Duodenal mucosa (tissue), 2 donors: ENCODE results near the gene TBC1D25.
A peak's percentile ranks its signal among the peaks of the same experiment; 100 is the strongest.

ENCODE experiments used
- H3K27ac ChIP-seq: one replicate; pipeline ENCODE4 v1.7.0; 2013; ENCODE audit warnings: low read depth, low read length
- H3K27me3 ChIP-seq, 2 donors: one replicate each; pipeline ENCODE4 v1.7.0; 2013; ENCODE audit warnings: low read length in 2 of 2, control low read depth in 1 of 2; ENCODE audit not compliant: insufficient read depth in 2 of 2, control insufficient read depth in 1 of 2
- H3K36me3 ChIP-seq, 2 donors: one replicate each; pipeline ENCODE4 v1.7.0; 2013; ENCODE audit warnings: low read length in 2 of 2, control low read depth in 1 of 2; ENCODE audit not compliant: insufficient read depth in 2 of 2, control insufficient read depth in 1 of 2
- H3K4me1 ChIP-seq, 2 donors: one replicate each; pipeline ENCODE4 v1.7.0; 2013; ENCODE audit warnings: low read length in 2 of 2, control low read depth in 1 of 2; ENCODE audit not compliant: insufficient read depth in 2 of 2, control insufficient read depth in 1 of 2
- H3K4me3 ChIP-seq, 2 donors: one replicate each; pipeline ENCODE4 v1.7.0; 2013; ENCODE audit warnings: low read length in 2 of 2, low read depth in 1 of 2
- H3K9ac ChIP-seq, 2 donors: one replicate each; pipeline ENCODE4 v1.7.0; 2013; ENCODE audit warnings: low read length in 2 of 2, low read depth in 1 of 2
- H3K9me3 ChIP-seq, 2 donors: one replicate each; pipeline ENCODE4 v1.7.0; 2013; ENCODE audit warnings: low read length in 2 of 2, control low read depth in 1 of 2; ENCODE audit not compliant: control insufficient read depth in 1 of 2

The TBC1D25 gene

GRCh38 chrX:48578661-48579128 is 39.2 kb downstream of the TBC1D25 start:
- Histone ChIP-seq H3K27me3 (no peaks in the 10 kb centered on the region), H3K27ac (no peak overlapping the region), H3K4me1 (peaks cover 11 to 12% of the 10 kb centered on the region in 2 donors)

DNA sequence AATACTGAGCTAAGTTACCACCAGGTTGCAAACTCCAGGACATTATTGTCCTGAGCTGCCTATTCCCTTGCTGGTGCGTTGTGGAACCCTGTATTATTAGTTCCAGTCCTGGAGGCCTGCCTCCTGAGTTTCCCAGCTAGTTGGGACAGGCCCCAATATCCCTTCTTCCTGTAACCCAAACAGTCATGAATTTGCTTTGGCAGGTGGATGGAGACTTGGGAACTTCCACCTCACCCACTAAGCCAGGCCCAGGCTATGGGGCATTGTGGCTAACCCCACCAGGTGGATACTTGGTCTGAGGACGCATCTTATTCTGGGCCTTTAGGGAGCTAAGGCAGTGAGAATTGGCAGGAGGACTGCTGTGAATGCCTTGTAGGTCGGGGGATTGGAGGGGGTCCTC is 39.7 kb downstream of the TBC1D25 start:
- Histone ChIP-seq H3K4me1 (peaks cover 11 to 12% of the 10 kb centered on the region in 2 donors), H3K27ac (no peak overlapping the region), H3K36me3 (peaks cover 28 to 49% of the 10 kb centered on the region in 2 donors), H3K9me3 (no peaks in the 10 kb centered on the region), H3K9ac (no peak overlapping the region), H3K4me3 (no peak overlapping the region), H3K27me3 (no peaks in the 10 kb centered on the region)

More at GRCh38 chrX:48578661-48579128, 39.2 kb downstream of the TBC1D25 start:
- no peaks in the 10 kb centered on the region for H3K9me3 ChIP-seq
- H3K4me3 ChIP-seq = no peak overlapping the region
- peaks cover 28 to 49% of the 10 kb centered on the region in 2 donors for H3K36me3 ChIP-seq
- no peak overlapping the region for H3K9ac ChIP-seq

GRCh38 chrX:48580662-48581061 is 41.1 kb downstream of the TBC1D25 start:
- Histone ChIP-seq H3K4me1 (peaks cover 7 to 8% of the 10 kb centered on the region in 2 donors), H3K36me3 (peaks cover 21 to 41% of the 10 kb centered on the region in 2 donors), H3K9ac (no peak overlapping the region), H3K9me3 (no peaks in the 10 kb centered on the region), H3K27me3 (no peaks in the 10 kb centered on the region), H3K4me3 (no peak overlapping the region), H3K27ac (no peak overlapping the region)

DNA sequence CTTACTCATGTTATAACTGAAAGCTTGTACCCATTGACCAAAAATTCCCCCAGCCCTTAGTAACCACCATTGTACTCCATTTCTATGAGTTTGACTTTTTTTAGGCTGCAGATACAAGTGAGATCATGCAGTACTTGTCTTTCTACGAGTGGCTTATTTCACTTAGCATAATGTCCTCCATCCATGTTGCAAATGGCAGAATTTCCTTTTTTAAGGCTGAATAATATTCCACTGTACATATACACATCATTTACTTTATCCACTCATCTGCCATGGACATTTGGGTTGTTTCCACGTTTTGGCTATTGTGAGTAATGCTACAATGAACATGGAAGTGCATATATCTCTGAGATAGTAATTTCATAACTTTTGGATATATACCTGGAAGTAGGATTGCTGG is 45.2 kb downstream of the TBC1D25 start:
- Histone ChIP-seq H3K4me1 (no peaks in the 10 kb centered on the region), H3K36me3 (peaks cover 0 to 5% of the 10 kb centered on the region in 2 donors), H3K27me3 (no peaks in the 10 kb centered on the region), H3K9ac (no peak overlapping the region), H3K27ac (no peak overlapping the region), H3K4me3 (no peak overlapping the region), H3K9me3 (no peaks in the 10 kb centered on the region)

DNA sequence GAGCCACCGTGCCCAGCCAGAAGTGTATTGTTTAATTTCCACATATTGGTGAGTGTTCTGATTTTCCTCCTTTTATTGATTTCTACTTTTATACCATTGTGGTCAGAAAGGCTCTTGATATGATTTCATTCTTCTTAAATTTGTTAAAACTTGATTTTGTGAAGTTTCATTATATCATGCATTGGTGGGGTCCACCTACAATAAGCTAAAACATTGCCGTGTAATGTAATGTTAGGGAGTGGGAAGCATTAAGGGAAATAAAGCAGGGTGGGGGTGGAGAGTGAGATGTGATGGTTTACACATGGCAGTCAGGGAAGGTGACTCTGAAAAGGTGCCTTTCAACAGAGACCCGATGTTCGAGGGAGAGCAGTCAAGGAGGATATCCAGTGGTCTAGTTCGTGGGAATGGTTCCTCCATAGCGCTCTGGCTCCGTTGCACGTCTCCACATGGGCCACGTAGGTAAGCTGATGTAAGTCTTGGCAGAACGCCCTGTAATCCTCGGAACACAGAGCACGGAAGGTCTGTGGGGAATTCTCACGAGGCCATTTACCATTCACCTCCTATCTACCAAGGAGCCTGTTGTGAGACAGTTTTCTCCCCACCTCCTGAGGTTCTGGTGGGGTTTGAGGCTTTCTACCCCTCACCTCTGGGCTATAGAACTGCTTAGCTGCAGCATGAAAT is 50.1 kb downstream of the TBC1D25 start:
- no peaks in the 10 kb centered on the region for H3K27me3 ChIP-seq
- peak overlapping the region in 1 of 2 donors; percentile 33 for H3K9ac ChIP-seq
- H3K27ac ChIP-seq = no peak overlapping the region
- peak overlapping the region in 1 of 2 donors; percentile 29 for H3K4me3 ChIP-seq
- no peaks in the 10 kb centered on the region for H3K36me3 ChIP-seq
- peaks cover 0 to 2% of the 10 kb centered on the region in 2 donors for H3K4me1 ChIP-seq
- H3K9me3 ChIP-seq = no peaks in the 10 kb centered on the region

- Histone ChIP-seq H3K9ac (peak overlapping the region in 1 of 2 donors; percentile 33), H3K9me3 (no peaks in the 10 kb centered on the region), H3K27me3 (no peaks in the 10 kb centered on the region), H3K4me3 (no peak overlapping the region), H3K36me3 (no peaks in the 10 kb centered on the region), H3K4me1 (peaks cover 0 to 2% of the 10 kb centered on the region in 2 donors), H3K27ac (no peak overlapping the region)
These were observed 50.9 kb downstream of the TBC1D25 start for GRCh38 chrX:48590203-48591103.

DNA sequence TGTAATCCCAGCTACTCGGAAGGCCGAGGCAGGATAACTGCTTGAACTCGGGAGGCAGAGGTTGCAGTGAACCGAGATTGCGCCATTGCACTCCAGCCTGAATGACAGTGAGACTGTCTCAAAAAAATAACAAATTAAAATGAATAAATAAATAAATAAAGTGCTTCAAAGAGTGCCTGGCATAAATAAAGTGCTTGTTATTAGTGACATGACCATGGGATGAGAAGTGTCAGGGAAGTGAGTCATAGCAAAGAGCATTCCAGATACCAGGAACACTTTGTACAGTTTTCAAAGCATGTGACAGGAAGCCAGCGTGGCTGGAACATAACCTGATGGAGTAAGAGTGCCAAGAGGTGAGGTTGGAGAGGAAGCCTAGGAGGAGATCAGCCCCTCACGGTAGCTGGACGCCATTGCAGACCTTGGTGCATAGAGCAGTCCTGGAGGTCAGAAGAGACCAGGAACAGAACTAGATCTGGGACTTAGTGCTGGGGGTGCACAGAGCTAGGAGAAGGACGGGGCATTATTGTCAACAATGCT is 51.8 kb downstream of the TBC1D25 start:
- Histone ChIP-seq H3K4me3 (no peak overlapping the region), H3K27me3 (no peaks in the 10 kb centered on the region), H3K9me3 (no peaks in the 10 kb centered on the region), H3K9ac (no peak overlapping the region), H3K36me3 (no peaks in the 10 kb centered on the region), H3K4me1 (peaks cover 0 to 2% of the 10 kb centered on the region in 2 donors), H3K27ac (no peak overlapping the region)

DNA sequence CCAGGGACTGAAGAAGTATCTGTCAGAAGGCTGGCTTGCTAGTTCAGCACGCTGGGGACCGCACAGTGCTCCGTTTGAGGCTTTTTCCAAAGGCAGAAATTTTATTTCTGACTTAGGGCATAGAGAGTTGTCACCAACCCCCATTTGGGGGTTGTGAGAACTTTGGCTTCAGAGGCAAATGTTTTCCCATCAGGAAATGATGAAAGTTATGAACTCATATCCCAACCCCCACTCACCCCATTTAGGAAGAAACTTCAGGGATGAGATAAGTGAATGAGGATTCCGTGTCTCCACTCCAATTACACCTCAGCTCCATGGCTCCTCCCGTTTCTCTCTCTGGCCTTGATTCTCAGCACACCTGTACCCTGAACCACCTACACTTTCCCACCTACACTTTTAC is 53.5 kb downstream of the TBC1D25 start:
- H3K9ac ChIP-seq = no peak overlapping the region
- H3K4me1 ChIP-seq = peaks cover 0 to 2% of the 10 kb centered on the region in 2 donors
- no peaks in the 10 kb centered on the region for H3K36me3 ChIP-seq
- H3K27me3 ChIP-seq = no peaks in the 10 kb centered on the region
- H3K4me3 ChIP-seq = no peak overlapping the region
- no peak overlapping the region for H3K27ac ChIP-seq
- H3K9me3 ChIP-seq = no peaks in the 10 kb centered on the region

DNA sequence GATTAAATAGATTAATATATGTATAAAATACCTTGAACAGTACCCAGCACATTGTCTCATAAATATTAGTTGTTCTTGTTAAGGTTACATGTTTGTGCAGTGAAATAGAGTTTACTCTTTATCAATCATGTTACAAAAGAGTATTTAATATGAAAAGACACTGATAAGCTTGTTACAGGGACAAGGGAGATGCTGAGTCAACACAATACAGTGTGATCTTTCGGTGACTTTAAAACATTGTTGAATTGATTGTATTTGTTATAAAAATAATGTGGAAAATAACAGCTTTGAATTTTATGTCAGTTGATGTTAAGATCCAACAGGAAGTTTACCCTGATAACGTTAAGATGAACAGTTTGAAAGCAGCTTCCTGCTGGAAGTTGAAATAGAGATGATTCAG is 56.4 kb downstream of the TBC1D25 start:
- H3K9ac ChIP-seq = no peak overlapping the region
- no peak overlapping the region for H3K4me3 ChIP-seq
- H3K4me1 ChIP-seq = peaks cover 5 to 7% of the 10 kb centered on the region in 2 donors
- peaks cover 3 to 21% of the 10 kb centered on the region in 2 donors for H3K36me3 ChIP-seq
- no peaks in the 10 kb centered on the region for H3K9me3 ChIP-seq
- H3K27me3 ChIP-seq = no peaks in the 10 kb centered on the region
- H3K27ac ChIP-seq = no peak overlapping the region
